GM13976 (cell line): ENCODE data around the gene ASB16.

Experiments used
- DNase-seq: peaks from one replicate; pipeline ENCODE4 v3.0.0; 2012; ENCODE audit warnings: low spot score
- in situ Hi-C: fragments of 300-500 bp; cut with MboI; formaldehyde crosslinking; loops from one replicate; pipeline ENCODE4 v1.12.0; 2022; ENCODE audit warnings: low sequenced_read_pairs, mixed read lengths, inconsistent platforms; ENCODE audit not compliant: unreplicated experiment
- TF ChIP-seq, protein P1 (sequence below): IDR thresholded peaks from 2 replicates; pipeline ENCODE4 v1.5.1; 2012; ENCODE audit warnings: borderline replicate concordance, mild to moderate bottlenecking; ENCODE audit not compliant: insufficient read depth; ENCODE audit errors: extremely low read depth, missing control alignments, control extremely low read depth

ASB16 gene

DNA sequence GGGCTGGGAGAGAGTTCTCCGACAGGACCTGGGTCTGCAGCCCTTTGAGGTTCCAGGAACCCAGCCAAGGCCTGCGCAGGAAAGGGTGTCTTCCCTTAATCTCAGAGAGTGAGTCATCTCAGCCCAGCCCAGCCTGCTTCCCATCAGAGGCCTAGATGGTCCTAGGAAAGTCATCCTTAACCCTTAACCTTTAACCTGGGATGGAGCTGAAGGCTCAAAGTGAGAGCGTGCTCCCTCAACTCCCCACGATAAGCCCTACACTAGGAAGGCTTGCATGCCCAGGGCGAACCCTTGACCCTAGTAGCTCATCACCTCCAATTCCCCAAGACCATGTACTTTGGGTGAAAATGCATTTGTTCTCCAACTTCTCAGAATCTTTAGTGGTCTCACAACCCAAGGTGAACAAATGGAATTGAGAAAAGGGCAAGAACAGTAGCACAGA is 34.0 kb downstream of the ASB16 start:
- in situ Hi-C loops = loop anchor here (5.0 to 25.0 kb wide), 2 partner anchors 128 to 308 kb away; partner anchors contain the start of gene GPATCH8
- TF ChIP-seq, protein P1, sequence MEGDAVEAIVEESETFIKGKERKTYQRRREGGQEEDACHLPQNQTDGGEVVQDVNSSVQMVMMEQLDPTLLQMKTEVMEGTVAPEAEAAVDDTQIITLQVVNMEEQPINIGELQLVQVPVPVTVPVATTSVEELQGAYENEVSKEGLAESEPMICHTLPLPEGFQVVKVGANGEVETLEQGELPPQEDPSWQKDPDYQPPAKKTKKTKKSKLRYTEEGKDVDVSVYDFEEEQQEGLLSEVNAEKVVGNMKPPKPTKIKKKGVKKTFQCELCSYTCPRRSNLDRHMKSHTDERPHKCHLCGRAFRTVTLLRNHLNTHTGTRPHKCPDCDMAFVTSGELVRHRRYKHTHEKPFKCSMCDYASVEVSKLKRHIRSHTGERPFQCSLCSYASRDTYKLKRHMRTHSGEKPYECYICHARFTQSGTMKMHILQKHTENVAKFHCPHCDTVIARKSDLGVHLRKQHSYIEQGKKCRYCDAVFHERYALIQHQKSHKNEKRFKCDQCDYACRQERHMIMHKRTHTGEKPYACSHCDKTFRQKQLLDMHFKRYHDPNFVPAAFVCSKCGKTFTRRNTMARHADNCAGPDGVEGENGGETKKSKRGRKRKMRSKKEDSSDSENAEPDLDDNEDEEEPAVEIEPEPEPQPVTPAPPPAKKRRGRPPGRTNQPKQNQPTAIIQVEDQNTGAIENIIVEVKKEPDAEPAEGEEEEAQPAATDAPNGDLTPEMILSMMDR = no peak

DNA sequence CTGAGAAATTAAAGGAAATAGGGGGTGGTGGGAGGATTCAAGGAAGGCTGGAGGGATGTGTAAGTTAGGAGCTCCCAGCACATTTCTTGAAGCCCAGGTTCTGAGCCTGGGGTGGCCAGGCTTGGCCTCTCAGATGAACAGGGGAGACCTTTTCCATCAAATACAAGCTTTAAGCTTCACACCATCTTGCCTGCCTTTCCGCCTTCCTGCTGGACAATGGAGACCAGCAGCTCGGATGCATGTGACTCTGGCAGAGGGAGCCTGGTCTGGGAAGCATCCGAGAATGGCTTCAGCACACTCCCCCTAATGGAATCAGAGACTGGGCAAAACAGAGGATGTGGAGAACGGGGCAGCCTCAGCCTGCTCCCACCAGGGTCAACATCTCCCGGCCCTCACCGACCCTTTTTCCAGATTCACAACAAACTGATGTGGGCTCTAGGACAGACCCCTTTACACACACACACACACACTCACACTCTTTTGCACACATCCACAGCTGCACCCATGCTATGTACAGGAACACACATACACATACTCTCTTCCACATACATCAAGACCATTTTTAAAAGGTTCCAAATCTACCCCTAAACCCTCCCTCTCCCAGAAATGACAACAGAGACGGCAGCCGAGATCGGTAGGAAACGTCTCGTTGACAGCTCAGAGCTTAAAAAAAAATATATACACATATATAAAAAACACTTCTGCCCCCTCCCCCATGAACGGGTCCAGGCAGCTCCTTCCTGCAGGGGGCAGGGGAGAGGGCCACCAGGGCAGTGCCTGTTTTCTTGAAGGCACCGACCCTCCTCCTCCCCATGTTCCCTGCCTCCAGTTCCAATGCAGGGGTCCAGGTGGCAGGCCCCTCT is 35.7 kb downstream of the ASB16 start:
- no peak for DNase-seq
- TF ChIP-seq, protein P1 = no peak
- in situ Hi-C loops = loop anchor here (25.0 kb wide), 1 partner anchor 306 kb away; the partner anchor contains the start of gene GPATCH8

More for the DNA sequence above, 34.0 kb downstream of the ASB16 start:
- no peak for DNase-seq

DNA sequence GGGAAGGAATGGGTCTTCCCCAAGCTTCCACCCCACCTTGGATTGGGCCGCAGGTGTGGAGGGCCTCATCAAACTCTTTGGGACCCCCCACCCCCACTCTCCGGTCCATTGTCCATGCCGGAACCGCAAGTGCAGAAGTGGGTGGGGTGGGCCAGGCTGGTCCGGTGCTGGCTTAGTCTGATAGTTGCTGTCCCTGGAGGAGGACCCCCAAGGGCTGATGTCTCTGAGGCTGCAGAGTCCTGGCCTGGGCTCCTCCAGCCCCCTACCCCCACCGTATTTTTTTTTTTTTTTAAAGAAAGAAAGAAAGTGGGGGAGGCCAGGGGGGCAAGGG is 36.3 kb downstream of the ASB16 start:
- TF ChIP-seq, protein P1 = no peak
- in situ Hi-C loops = loop anchor here (25.0 kb wide), 1 partner anchor 306 kb away; the partner anchor contains the start of gene GPATCH8
- DNase-seq = no peak

DNA sequence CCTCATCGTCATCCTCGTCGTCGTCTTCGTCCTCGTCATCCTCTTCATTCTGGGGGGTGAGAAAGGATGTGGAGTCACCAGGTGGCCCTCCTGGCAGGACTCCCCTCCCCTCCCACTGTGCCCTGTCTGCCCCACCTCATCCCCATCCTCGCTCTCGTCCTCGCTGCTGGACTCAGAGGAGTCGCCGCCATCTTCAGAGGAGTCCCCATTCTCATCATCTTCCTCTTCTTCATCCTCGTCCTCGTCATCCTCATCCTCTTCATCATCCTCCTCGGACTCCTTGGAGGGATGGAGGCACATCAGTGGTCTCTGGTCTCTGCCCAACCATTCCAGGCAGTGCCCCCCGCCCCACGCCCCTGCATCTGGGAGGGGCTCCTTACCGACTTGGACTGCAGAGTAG is 36.8 kb downstream of the ASB16 start:
- TF ChIP-seq, protein P1 = no peak
- in situ Hi-C loops = loop anchor here (25.0 kb wide), 1 partner anchor 305 kb away; the partner anchor contains the start of gene GPATCH8
- no peak for DNase-seq

DNA sequence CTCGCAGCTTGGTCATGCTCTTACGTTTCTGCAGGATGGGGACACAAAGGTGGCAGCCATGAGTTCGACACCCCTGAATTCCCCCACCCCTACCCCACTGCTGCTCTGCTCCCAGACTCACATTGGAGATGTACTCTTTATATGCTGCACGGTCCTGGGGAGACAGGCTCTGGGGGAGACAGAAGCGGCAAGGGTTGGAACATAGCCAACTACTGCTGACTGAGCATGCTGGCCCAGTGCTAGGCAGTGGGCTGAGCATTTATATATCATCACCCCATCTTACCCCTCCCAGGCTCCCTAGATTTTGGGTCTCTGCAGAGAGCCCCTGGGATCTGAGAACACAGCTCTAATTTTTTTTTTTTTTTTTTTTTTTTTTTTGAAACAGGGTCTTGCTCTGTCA is 37.2 kb downstream of the ASB16 start:
- TF ChIP-seq, protein P1 = no peak
- in situ Hi-C loops = loop anchor here (25.0 kb wide), 1 partner anchor 305 kb away; the partner anchor contains the start of gene GPATCH8

DNA sequence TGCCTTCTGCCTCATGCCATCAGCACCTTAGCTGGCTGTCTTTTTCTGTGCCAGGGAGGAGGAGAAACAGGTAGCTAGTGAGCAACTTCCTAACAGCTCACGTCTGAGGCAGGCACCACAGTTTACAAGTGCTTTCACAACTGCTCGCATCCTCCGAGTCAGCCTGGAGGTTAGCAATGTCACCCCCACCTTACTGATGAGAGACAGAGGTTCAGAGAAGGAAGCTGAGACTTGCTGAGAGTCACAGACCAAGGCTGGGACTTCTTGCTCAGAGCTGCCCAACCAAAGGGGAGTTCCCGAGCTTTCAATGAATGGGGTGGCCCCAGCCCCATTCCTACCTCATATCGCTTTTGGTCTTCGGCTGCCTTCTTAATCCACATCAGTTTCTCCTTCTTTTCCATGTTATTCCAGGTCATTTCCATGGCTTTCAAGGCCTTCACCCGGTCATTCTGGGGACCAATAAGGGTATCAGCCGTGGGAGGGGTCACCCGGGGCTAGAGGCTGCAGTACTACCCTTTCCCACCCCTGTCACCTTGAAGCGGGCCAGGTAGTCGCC is 39.4 kb downstream of the ASB16 start:
- peak; percentile 71 for DNase-seq
- in situ Hi-C loops = loop anchor here (25.0 kb wide), 1 partner anchor 302 kb away; the partner anchor contains the start of gene GPATCH8
- TF ChIP-seq, protein P1 = no peak

More for the DNA sequence above, 37.2 kb downstream of the ASB16 start:
- DNase-seq = no peak
